Parathyroid adenoma (tissue), 2 donors: Measurements from ENCODE around the gene CAMKK1.
"Not testable (repeated sequence)": the region's sequence is repeated elsewhere in the genome, so short reads cannot be mapped to it uniquely, and the experiment has no call there.

ENCODE experiments used
- H2AFZ ChIP-seq: fragments of 300-600 bp; sonication (generic); one replicate; pipeline ENCODE4 v1.7.0; 2017; ENCODE audit warnings: antibody characterized with exemption, mild to moderate bottlenecking
- H3K27ac ChIP-seq: fragments of 300-600 bp; sonication (generic); one replicate; pipeline ENCODE4 v1.7.0; 2017
- H3K27me3 ChIP-seq: fragments of 300-600 bp; sonication (generic); one replicate; pipeline ENCODE4 v1.7.0; 2017; ENCODE audit warnings: low read length; ENCODE audit not compliant: control insufficient read depth, insufficient read depth
- H3K36me3 ChIP-seq: fragments of 300-600 bp; sonication (generic); one replicate; pipeline ENCODE4 v1.7.0; 2017; ENCODE audit warnings: low read length; ENCODE audit not compliant: control insufficient read depth, insufficient read depth
- H3K4me1 ChIP-seq: fragments of 300-600 bp; sonication (generic); one replicate; pipeline ENCODE4 v1.7.0; 2017; ENCODE audit warnings: control low read depth
- H3K4me2 ChIP-seq: fragments of 300-600 bp; sonication (generic); one replicate; pipeline ENCODE4 v1.7.0; 2017; ENCODE audit warnings: low read length
- H3K4me3 ChIP-seq: fragments of 300-600 bp; sonication (generic); one replicate; pipeline ENCODE4 v1.7.0; 2017; ENCODE audit warnings: low read depth, low read length
- H3K79me2 ChIP-seq: fragments of 300-600 bp; sonication (generic); one replicate; pipeline ENCODE4 v1.7.0; 2017; ENCODE audit warnings: control low read depth
- H3K9ac ChIP-seq: fragments of 300-600 bp; sonication (generic); one replicate; pipeline ENCODE4 v1.7.0; 2017; ENCODE audit warnings: mild to moderate bottlenecking
- H3K9me3 ChIP-seq: fragments of 300-600 bp; sonication (generic); one replicate; pipeline ENCODE4 v1.7.0; 2017; ENCODE audit warnings: low read length; ENCODE audit not compliant: control insufficient read depth
- TF ChIP-seq, protein P1 (sequence below): fragments of 300-600 bp; sonication (generic); IDR thresholded peaks from one replicate; pipeline ENCODE4 v1.7.0; 2017; ENCODE audit warnings: antibody characterized with exemption, mild to moderate bottlenecking
- donor health status: primary hyperparathyroidism.

The CAMKK1 gene

DNA sequence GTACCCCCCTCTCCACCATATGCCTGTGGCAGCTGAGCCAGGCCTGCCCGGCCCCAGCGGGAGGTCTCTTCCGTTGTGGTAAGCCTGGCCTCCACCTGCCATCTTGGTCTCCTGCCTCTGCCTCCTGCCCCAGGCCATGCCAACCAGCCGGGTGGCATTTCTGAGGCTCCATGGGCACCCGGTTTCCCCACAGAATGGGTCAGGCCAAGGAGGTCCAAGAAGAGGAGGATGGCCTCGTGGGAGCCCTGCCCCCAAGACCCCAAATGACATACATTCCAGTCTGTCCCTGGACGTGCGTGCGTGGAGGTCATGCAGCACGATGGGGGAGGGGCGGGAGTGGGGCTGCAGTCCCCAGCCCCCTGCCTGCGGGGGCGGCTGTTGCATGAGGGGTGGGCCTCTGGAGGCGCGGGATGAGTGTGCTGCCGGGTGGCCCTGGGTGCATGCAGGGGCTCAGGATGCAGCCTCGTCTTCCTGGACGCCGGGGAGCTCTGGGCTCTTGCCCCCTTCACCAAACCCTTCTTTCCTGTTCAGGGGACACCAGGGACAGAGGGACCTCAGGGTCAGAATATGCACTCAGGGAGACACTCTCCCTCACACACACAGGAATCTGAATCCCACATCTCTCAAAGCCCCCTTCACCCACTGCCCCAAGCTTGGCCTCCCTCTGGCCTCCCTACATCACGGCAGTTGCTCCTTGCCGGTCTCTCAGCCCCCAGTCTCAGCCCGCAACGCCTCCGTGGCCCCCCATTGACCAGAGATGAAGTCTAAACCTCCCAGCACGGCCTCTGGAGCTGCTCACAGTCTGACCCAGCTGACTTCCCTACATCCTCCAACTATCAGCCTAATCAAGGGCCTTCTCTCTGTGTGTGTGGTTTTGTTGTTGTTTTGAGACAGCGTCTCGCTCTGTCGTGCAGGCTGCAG, 30.8 kb downstream of the CAMKK1 start:
- H3K9me3 ChIP-seq: no peaks in the 10 kb centered on the region
- no peaks in the 10 kb centered on the region for H3K79me2 ChIP-seq
- H3K27me3 ChIP-seq: no peaks in the 10 kb centered on the region
- H3K27ac ChIP-seq: no peak overlapping the region
- no peak overlapping the region for H2AFZ ChIP-seq
- H3K4me2 ChIP-seq: no peak overlapping the region
- no peaks in the 10 kb centered on the region for H3K4me1 ChIP-seq
- TF ChIP-seq, protein P1, sequence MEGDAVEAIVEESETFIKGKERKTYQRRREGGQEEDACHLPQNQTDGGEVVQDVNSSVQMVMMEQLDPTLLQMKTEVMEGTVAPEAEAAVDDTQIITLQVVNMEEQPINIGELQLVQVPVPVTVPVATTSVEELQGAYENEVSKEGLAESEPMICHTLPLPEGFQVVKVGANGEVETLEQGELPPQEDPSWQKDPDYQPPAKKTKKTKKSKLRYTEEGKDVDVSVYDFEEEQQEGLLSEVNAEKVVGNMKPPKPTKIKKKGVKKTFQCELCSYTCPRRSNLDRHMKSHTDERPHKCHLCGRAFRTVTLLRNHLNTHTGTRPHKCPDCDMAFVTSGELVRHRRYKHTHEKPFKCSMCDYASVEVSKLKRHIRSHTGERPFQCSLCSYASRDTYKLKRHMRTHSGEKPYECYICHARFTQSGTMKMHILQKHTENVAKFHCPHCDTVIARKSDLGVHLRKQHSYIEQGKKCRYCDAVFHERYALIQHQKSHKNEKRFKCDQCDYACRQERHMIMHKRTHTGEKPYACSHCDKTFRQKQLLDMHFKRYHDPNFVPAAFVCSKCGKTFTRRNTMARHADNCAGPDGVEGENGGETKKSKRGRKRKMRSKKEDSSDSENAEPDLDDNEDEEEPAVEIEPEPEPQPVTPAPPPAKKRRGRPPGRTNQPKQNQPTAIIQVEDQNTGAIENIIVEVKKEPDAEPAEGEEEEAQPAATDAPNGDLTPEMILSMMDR: no peak
- no peak overlapping the region for H3K9ac ChIP-seq
- no peaks in the 10 kb centered on the region for H3K36me3 ChIP-seq
- no peak overlapping the region for H3K4me3 ChIP-seq

DNA sequence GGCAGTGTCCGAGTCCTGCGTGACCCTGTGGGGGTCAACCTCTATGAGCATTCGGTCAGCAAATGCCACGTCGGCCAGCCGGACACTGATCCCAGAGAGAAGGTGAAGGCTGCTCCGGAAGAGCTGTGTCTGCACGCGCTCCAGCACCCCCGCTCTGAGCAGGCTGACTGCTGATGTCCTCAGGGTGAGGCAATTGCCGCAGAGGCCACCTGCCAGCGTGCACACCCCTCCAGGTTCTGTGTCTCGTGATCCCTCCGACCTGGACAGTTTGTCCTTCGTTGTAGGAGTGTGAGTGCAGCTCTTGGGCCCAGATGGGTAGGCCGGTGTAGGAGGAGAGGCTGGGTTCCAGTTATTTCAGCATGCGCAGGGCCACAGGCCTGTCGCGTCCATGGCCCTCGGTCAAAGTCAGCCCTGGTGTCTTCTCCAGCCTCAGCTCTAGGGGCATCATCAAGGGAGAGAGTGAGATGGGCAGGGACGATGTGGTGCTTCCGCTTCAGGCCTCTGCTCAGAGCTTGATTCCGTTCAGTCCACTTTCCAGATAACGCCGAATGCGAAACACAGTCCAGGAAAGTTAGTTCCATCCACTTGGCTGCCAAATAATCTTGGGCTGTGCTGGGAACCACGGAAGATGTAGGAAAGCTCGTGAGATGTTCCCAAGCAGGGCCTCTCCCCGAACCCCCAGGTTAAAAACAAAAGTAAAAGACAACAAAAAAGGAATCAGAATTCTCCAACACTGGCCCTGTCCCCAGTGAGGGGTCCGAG, 31.7 kb downstream of the CAMKK1 start:
- TF ChIP-seq, protein P1: no peak
- Histone ChIP-seq H3K36me3 (no peaks in the 10 kb centered on the region), H3K9me3 (no peaks in the 10 kb centered on the region), H3K4me1 (no peaks in the 10 kb centered on the region), H3K9ac (no peak overlapping the region), H3K4me2 (no peak overlapping the region), H2AFZ (no peak overlapping the region), H3K27me3 (no peaks in the 10 kb centered on the region), H3K4me3 (no peak overlapping the region), H3K27ac (no peak overlapping the region), H3K79me2 (no peaks in the 10 kb centered on the region)

- Histone ChIP-seq H3K4me2 (no peak overlapping the region), H3K9me3 (no peaks in the 10 kb centered on the region), H3K9ac (no peak overlapping the region), H3K4me3 (no peak overlapping the region), H3K36me3 (no peaks in the 10 kb centered on the region), H3K4me1 (no peaks in the 10 kb centered on the region), H3K27ac (no peak overlapping the region), H3K79me2 (no peaks in the 10 kb centered on the region), H2AFZ (no peak overlapping the region), H3K27me3 (no peaks in the 10 kb centered on the region)
- TF ChIP-seq, protein P1: no peak
These were observed 32.9 kb downstream of the CAMKK1 start for GRCh38 chr17:3859940-3860339.

- Histone ChIP-seq H3K4me2 (no peak overlapping the region), H2AFZ (no peak overlapping the region), H3K4me1 (no peaks in the 10 kb centered on the region), H3K4me3 (no peak overlapping the region), H3K27ac (no peak overlapping the region), H3K9me3 (no peaks in the 10 kb centered on the region), H3K9ac (no peak overlapping the region), H3K36me3 (no peaks in the 10 kb centered on the region), H3K79me2 (no peaks in the 10 kb centered on the region), H3K27me3 (no peaks in the 10 kb centered on the region)
- TF ChIP-seq, protein P1: no peak
These were observed 35.4 kb downstream of the CAMKK1 start for GRCh38 chr17:3857261-3858105.

DNA sequence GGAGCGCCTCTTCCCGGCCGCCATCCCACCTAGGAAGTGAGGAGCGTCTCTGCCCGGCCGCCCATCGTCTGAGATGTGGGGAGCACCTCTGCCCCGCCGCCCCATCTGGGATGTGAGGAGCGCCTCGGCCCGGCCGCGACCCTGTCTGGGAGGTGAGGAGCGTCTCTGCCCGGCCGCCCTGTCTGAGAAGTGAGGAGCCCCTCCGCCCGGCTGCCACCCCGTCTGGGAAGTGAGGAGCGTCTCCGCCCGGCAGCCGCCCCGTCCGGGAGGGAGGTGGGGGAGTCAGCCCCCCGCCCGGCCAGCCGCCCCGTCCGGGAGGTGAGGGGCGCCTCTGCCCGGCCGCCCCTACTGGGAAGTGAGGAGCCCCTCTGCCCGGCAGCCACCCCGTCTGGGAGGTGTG, 38.6 kb downstream of the CAMKK1 start:
- H3K27ac ChIP-seq, H3K9ac ChIP-seq, H3K9me3 ChIP-seq, H3K4me1 ChIP-seq, H3K36me3 ChIP-seq, H3K79me2 ChIP-seq, H3K4me2 ChIP-seq, H3K4me3 ChIP-seq, H2AFZ ChIP-seq, H3K27me3 ChIP-seq: not testable (repeated sequence)
